GM23338 (cell line): Measurements from ENCODE around the gene GLDC.

Experiments
- CTCF ChIP-seq, 2 experiments: fragments of 200-600 bp in 1 of 2; sonication (generic) in 1 of 2; conservative IDR thresholded peaks; 2 replicates each; pipeline versions ENCODE4 v1.5.1 to v1.6.1; 2016 to 2017; ENCODE audit warnings: antibody characterized with exemption in 2 of 2, low read depth in 2 of 2, mild to moderate bottlenecking in 2 of 2, moderate library complexity in 1 of 2
- EZH2 ChIP-seq: fragments of 200-600 bp; sonication (generic); IDR thresholded peaks from one replicate; pipeline ENCODE4 v1.8.0; 2017; ENCODE audit warnings: antibody characterized with exemption, mild to moderate bottlenecking, low read depth; ENCODE audit not compliant: unreplicated experiment
- EZH2phosphoT487 ChIP-seq: fragments of 200-600 bp; sonication (generic); IDR thresholded peaks from one replicate; pipeline ENCODE4 v1.8.1; 2018; ENCODE audit warnings: antibody characterized with exemption; ENCODE audit not compliant: unreplicated experiment
- POLR2AphosphoS5 ChIP-seq: IDR thresholded peaks from 2 replicates; pipeline ENCODE4 v1.6.1; 2016; ENCODE audit warnings: antibody characterized with exemption, low read depth
- REST ChIP-seq: IDR thresholded peaks from one replicate; pipeline ENCODE4 v1.6.1; 2018; ENCODE audit warnings: antibody characterized with exemption; ENCODE audit not compliant: unreplicated experiment
- ZNF114 ChIP-seq: fragments of 250-450 bp; sonication (Bioruptor Pico); IDR thresholded peaks from 2 replicates; pipeline ENCODE4 v1.5.0; 2020; ENCODE audit warnings: mild to moderate bottlenecking, moderate library complexity

- TF ChIP-seq CTCF (conservative IDR thresholded peaks at IDR 0.05; ENCODE audit: low read depth in 2 of 2) (no peak), EZH2phosphoT487 (no peak), POLR2AphosphoS5 (no peak), EZH2 (no peak), ZNF114 (no peak), REST (no peak)
Measured at GRCh38 chr9:6562201-6562600, 83.3 kb downstream of the GLDC start.
